Measurements from ENCODE around the gene PHOSPHO2. TPM values are rescaled to one million over a fixed set of nuclear protein-coding genes. Genes with fewer than 3 reads are reported as not detected.

Gene PHOSPHO2
- 9.2 and 16.8 TPM in 2 replicates for total RNA-seq (ENCODE audit: low replicate concordance)

GRCh38 chr2:169694113-169694893 lies at the start of gene PHOSPHO2, which contains the start of gene CFAP210:
PHOSPHO2 (plus strand) TSS chr2:169694469; CDS start chr2:169700972, 6,503 bp downstream.
CFAP210 (minus strand) TSS chr2:169694405; CDS start chr2:169694327, 78 bp downstream.
- no peaks in the 10 kb centered on the region for H4K20me1 ChIP-seq (ENCODE audit: low read depth)
- H3K4me1 Mint-ChIP-seq: peaks cover 14% of the 10 kb centered on the region
- no peaks in the 10 kb centered on the region for H3K27me3 ChIP-seq
- H3K36me3 Mint-ChIP-seq: peaks cover 10% of the 10 kb centered on the region
- H3K9me3 Mint-ChIP-seq: peaks cover 11% of the 10 kb centered on the region
- H3K27ac ChIP-seq: no peak within 1 kb of the TSS
- peak within 1 kb of the TSS; percentile 99 for H3K4me3 Mint-ChIP-seq
- H3K27me3 Mint-ChIP-seq (ENCODE audit: insufficient read depth, low read depth): peaks cover 5% of the 10 kb centered on the region
- H3K9ac ChIP-seq: peak within 1 kb of the TSS; percentile 43
- peaks cover 10% of the 10 kb centered on the region for H3K4me1 ChIP-seq
- H3K9me3 ChIP-seq (ENCODE audit: low read depth): no peaks in the 10 kb centered on the region
- peak within 1 kb of the TSS; percentile 95 for H2AFZ ChIP-seq (replicated peaks)
- no peak for TF ChIP-seq EZH2phosphoT487 (IDR thresholded peaks at IDR 0.05)
- TF ChIP-seq EZH2 (IDR thresholded peaks at IDR 0.05): no peak
- TF ChIP-seq CTCF (IDR thresholded peaks at IDR 0.05): no peak
- peak; percentile 98 for DNase-seq (ENCODE audit: low spot score)
- H3F3A ChIP-seq (ENCODE audit: low read depth): peaks cover 10% of the 10 kb centered on the region
- H3K79me2 ChIP-seq (ENCODE audit: low read depth): peaks cover 21% of the 10 kb centered on the region
- H3K36me3 ChIP-seq: peaks cover 19% of the 10 kb centered on the region
- peak within 1 kb of the TSS; percentile 72 for H3K4me3 ChIP-seq
- peak within 1 kb of the TSS; percentile 100 for H3K27ac Mint-ChIP-seq
- H3K4me2 ChIP-seq: peak within 1 kb of the TSS; percentile 94

GRCh38 chr2:169647496-169647895 lies 46.8 kb upstream of the PHOSPHO2 start:
- no peaks in the 10 kb centered on the region for H3K4me1 Mint-ChIP-seq
- no peaks in the 10 kb centered on the region for H3K36me3 Mint-ChIP-seq
- no peaks in the 10 kb centered on the region for H3K9me3 ChIP-seq (ENCODE audit: low read depth)
- no peak overlapping the region for H3K4me2 ChIP-seq
- no peaks in the 10 kb centered on the region for H3K27me3 ChIP-seq
- H3K27me3 Mint-ChIP-seq (ENCODE audit: insufficient read depth, low read depth): no peaks in the 10 kb centered on the region
- H3F3A ChIP-seq (ENCODE audit: low read depth): peaks cover 11% of the 10 kb centered on the region
- no peak for DNase-seq (ENCODE audit: low spot score)
- no peak overlapping the region for H3K27ac ChIP-seq
- H2AFZ ChIP-seq (replicated peaks): no peak overlapping the region
- H3K4me3 ChIP-seq: no peak overlapping the region
- no peak overlapping the region for H3K4me3 Mint-ChIP-seq
- H3K27ac Mint-ChIP-seq: no peak overlapping the region
- H3K9ac ChIP-seq: no peak overlapping the region
- no peaks in the 10 kb centered on the region for H3K4me1 ChIP-seq
- no peaks in the 10 kb centered on the region for H3K9me3 Mint-ChIP-seq
- H4K20me1 ChIP-seq (ENCODE audit: low read depth): no peaks in the 10 kb centered on the region
- TF ChIP-seq EZH2phosphoT487 (IDR thresholded peaks at IDR 0.05): no peak
- TF ChIP-seq CTCF (IDR thresholded peaks at IDR 0.05): no peak
- no peak for TF ChIP-seq EZH2 (IDR thresholded peaks at IDR 0.05)
- H3K79me2 ChIP-seq (ENCODE audit: low read depth): no peaks in the 10 kb centered on the region
- no peaks in the 10 kb centered on the region for H3K36me3 ChIP-seq

- Histone ChIP-seq H2AFZ (replicated peaks) (no peak overlapping the region), H3K27ac (no peak overlapping the region), H3K4me3 (no peak overlapping the region), H3K4me1 (no peaks in the 10 kb centered on the region), H3K9ac (no peak overlapping the region), H3K9me3 (ENCODE audit: low read depth) (no peaks in the 10 kb centered on the region), H4K20me1 (ENCODE audit: low read depth) (no peaks in the 10 kb centered on the region), H3K4me2 (no peak overlapping the region), H3K27me3 (no peaks in the 10 kb centered on the region), H3K79me2 (ENCODE audit: low read depth) (no peaks in the 10 kb centered on the region), H3F3A (ENCODE audit: low read depth) (peaks cover 4% of the 10 kb centered on the region), H3K36me3 (no peaks in the 10 kb centered on the region)
- Mint-ChIP-seq H3K36me3 (no peaks in the 10 kb centered on the region), H3K27ac (no peak overlapping the region), H3K4me3 (no peak overlapping the region), H3K4me1 (no peaks in the 10 kb centered on the region), H3K9me3 (no peaks in the 10 kb centered on the region), H3K27me3 (ENCODE audit: insufficient read depth, low read depth) (no peaks in the 10 kb centered on the region)
- TF ChIP-seq EZH2phosphoT487 (IDR thresholded peaks at IDR 0.05) (no peak), EZH2 (IDR thresholded peaks at IDR 0.05) (no peak), CTCF (IDR thresholded peaks at IDR 0.05) (no peak)
- DNase-seq (ENCODE audit: low spot score): no peak
Measured at GRCh38 chr2:169649278-169649677, 45.0 kb upstream of the PHOSPHO2 start.

All from neural progenitor cell (in vitro differentiated cells).